HG03039 (cell line): ENCODE measurements around the gene STH.

Experiments used
- ATAC-seq: cut with Tn5 transposase; IDR thresholded peaks from one replicate; pipeline ENCODE4 v1.9.1; 2021; ENCODE audit warnings: mild to moderate bottlenecking, moderate library complexity; ENCODE audit not compliant: unreplicated experiment

Gene STH

DNA sequence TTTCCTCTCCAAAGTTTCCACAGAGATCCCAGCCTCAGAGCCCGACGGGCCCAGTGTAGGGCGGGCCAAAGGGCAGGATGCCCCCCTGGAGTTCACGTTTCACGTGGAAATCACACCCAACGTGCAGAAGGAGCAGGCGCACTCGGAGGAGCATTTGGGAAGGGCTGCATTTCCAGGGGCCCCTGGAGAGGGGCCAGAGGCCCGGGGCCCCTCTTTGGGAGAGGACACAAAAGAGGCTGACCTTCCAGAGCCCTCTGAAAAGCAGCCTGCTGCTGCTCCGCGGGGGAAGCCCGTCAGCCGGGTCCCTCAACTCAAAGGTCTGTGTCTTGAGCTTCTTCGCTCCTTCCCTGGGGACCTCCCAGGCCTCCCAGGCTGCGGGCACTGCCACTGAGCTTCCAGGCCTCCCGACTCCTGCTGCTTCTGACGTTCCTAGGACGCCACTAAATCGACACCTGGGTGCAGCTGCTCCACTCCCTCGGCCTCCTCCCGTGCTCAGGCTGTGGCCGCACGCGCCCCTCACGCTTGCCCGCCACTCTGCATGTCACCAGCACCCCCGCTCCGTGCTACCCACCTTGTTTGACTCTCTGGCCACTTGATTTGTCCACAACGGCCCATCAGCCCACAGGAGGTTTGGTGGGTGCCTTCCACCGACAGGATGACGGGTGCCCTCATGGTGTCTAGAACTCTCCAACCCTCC is 15.3 kb upstream of the STH start:
- ATAC-seq, result no peak

DNA sequence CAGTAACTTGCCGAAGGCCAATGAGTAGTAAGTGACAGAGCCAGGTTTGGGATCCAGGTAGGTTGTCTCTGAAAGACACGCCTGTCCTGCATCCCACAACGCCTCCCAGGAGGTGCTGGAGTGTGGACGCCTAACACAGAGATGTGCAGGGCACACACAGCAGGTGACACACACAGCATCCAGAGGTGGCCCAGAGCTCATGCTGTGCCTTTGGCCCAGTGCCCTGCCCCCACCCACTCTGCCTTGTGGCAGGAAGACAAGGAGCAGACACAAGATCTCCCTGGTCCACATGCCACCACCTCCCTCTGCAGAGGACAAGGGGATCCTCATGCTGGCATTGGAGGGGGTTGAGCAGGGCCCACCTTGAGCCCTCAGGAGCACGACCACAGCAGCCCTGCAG is 14.7 kb upstream of the STH start:
- ATAC-seq, result no peak

- ATAC-seq, result no peak
Measured at GRCh38 chr17:45985447-45985846, 13.6 kb upstream of the STH start.

DNA sequence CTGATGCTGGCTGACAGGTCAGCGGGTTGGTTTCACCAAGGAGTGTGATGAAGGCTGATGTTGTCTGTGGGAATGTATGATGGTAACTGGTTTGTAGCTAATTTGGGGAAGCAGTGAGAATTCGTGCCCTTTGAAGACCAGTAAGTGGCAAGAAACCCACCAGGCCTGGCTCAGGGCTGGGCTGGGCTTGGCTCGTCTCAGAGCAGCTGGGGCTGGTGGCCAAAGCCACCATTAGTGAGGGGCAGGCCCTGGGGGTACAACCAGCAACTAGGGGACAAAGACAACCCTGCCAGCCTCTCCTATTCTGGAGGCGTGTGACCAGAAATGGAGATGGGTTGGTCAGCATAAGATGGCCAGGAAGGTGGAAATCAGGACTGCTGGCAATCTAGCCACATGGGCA is 13.0 kb upstream of the STH start:
- no peak for ATAC-seq

GRCh38 chr17:45987706-45988105 is 11.3 kb upstream of the STH start:
- no peak for ATAC-seq

- ATAC-seq, result no peak
Measured at GRCh38 chr17:45989759-45990158, 9.3 kb upstream of the STH start.

- no peak for ATAC-seq
Measured at GRCh38 chr17:45990886-45991285, 8.2 kb upstream of the STH start.

DNA sequence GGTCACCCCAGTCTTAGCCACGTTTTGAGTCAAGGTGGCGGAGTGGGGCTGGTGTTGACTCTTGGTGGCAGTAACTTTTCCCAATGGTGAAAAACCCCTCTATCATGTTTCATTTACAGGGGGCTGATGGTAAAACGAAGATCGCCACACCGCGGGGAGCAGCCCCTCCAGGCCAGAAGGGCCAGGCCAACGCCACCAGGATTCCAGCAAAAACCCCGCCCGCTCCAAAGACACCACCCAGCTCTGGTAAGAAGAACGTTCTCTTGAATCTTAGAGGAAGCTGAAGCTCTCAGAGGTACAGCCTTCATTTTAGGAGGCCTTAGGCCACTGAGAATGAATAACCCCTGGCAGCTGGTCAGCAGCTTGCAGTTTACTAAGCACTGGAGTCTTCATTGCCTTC is 7.7 kb upstream of the STH start:
- no peak for ATAC-seq

DNA sequence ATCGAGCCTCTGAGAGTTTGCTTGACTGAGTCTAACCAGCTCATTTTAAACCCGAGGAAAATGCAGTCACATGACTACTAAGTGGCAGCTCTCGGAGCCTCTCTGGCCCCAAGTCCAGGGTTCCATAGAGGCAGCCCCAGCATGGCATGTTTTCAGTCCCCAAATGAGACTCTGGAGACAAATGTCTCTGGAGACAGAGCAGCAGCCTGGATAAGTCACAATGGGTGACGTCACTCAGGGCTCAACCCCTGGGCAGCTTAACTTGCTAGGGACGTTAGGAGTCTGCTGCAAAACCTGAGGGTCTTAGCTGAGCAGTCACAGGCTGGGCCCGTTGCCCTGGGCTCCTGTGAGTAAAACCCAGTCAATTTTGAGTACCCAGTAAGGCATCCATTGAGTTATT is 6.9 kb upstream of the STH start:
- ATAC-seq, result no peak

DNA sequence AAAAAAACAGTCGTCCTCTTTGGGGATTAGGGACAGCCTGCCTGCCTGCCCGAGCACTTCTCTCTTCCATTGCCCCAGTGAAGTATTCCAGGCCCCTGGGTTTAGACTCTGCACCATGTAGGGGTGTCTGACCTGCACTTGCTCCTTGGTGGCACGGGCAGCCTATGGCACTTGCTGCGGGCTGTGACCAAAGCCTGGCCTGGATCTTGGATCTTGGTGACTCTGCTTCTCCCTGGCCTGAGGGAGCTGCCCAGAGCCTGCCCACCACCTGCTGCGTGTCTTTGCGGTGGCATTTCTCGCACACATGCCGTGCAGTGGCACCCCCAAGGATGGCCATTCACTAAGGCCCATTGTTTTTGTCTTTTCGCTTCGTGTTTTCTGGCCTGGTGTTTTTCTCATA is 6.1 kb upstream of the STH start:
- no peak for ATAC-seq

DNA sequence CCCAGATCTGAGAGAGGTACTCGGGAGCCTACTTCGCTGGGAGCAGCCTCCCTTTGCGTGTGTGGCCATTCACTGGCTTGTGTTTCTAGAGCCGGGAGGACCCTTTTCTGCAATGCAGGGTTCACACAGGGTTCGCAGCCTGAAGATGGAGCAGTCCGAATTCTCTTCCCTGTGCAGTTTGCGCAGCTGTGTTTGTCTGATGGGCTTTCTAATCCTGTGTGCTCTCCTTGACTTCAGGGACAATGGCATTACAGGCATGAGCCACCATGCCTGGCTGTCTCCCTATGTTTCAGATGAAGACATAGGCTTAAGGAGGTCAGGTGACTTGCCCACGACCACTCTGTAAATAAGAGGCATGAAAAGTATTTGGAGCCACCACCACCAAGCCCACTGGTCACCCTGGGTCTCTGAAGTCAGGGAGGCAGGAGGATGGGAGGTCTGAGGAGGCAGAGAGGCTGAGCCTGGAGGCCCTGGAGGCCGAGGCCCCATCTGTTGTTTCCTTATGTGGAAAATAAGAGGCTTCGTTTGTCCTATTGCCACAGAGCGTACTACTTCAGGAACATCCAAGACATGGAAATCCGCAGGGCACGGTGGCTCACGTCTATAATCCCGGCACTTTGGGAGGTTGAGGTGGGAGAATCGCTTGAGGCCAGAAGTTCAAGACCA is 5.0 kb upstream of the STH start:
- ATAC-seq, result no peak

DNA sequence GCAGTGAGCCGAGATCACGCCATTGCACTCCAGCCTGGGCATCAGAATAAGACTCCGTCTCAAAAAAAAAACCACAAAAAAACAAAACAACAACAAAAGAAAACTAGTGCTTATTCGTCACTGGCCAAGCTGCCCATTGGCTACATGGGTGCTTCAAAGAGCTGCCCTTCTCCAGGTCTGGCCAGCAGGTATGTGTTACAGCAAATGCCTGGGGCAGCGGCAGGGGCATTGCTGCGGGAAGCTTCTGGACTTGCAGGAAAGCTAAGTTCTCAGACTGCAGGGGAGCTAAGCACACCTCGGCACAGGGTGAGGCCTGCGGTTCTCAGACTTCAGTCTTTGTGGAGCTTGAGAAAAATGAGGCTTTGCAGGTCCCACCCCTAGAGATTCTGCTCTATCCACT is 4.1 kb upstream of the STH start:
- no peak for ATAC-seq

- no peak for ATAC-seq
Measured at GRCh38 chr17:45995627-45996270, 3.3 kb upstream of the STH start.

DNA sequence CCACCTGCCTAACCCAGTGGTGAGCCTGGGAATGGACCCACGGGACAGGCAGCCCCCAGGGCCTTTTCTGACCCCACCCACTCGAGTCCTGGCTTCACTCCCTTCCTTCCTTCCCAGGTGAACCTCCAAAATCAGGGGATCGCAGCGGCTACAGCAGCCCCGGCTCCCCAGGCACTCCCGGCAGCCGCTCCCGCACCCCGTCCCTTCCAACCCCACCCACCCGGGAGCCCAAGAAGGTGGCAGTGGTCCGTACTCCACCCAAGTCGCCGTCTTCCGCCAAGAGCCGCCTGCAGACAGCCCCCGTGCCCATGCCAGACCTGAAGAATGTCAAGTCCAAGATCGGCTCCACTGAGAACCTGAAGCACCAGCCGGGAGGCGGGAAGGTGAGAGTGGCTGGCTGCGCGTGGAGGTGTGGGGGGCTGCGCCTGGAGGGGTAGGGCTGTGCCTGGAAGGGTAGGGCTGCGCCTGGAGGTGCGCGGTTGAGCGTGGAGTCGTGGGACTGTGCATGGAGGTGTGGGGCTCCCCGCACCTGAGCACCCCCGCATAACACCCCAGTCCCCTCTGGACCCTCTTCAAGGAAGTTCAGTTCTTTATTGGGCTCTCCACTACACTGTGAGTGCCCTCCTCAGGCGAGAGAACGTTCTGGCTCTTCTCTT is 2.6 kb upstream of the STH start:
- ATAC-seq, result no peak

GRCh38 chr17:45997166-45997565 is 1.9 kb upstream of the STH start:
- no peak for ATAC-seq

DNA sequence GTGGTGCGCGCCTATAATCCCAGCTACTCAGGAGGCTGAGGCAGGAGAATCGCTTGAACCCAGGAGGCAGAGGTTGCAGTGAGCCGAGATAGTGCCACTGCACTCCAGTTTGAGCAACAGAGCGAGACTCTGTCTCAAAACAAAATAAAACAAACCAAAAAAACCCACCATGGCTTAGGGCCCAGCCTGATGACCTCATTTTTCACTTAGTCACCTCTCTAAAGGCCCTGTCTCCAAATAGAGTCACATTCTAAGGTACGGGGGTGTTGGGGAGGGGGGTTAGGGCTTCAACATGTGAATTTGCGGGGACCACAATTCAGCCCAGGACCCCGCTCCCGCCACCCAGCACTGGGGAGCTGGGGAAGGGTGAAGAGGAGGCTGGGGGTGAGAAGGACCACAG is 1.4 kb upstream of the STH start:
- no peak for ATAC-seq

DNA sequence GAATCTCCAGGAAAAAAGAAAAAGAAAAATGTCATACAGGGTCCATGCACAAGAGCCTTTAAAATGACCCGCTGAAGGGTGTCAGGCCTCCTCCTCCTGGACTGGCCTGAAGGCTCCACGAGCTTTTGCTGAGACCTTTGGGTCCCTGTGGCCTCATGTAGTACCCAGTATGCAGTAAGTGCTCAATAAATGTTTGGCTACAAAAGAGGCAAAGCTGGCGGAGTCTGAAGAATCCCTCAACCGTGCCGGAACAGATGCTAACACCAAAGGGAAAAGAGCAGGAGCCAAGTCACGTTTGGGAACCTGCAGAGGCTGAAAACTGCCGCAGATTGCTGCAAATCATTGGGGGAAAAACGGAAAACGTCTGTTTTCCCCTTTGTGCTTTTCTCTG is 845 bp downstream of the STH start:
- no peak for ATAC-seq

GRCh38 chr17:46000292-46000691 is 1.2 kb downstream of the STH start:
- no peak for ATAC-seq

GRCh38 chr17:46000757-46001156 is 1.7 kb downstream of the STH start:
- no peak for ATAC-seq

- no peak for ATAC-seq
Measured at GRCh38 chr17:46001390-46002310, 2.6 kb downstream of the STH start.
